HK-2 (cell line): ENCODE data around the gene PLA2R1.
A peak's percentile ranks its signal among the peaks of the same experiment; 100 is the strongest.
"Not testable (repeated sequence)": the region's sequence is repeated elsewhere in the genome, so short reads cannot be mapped to it uniquely, and the experiment has no call there.

Experiments used
- DNase-seq: peaks from one replicate; pipeline ENCODE4 v3.0.0-alpha.2; 2018; ENCODE audit not compliant: unreplicated experiment

The PLA2R1 gene

DNA sequence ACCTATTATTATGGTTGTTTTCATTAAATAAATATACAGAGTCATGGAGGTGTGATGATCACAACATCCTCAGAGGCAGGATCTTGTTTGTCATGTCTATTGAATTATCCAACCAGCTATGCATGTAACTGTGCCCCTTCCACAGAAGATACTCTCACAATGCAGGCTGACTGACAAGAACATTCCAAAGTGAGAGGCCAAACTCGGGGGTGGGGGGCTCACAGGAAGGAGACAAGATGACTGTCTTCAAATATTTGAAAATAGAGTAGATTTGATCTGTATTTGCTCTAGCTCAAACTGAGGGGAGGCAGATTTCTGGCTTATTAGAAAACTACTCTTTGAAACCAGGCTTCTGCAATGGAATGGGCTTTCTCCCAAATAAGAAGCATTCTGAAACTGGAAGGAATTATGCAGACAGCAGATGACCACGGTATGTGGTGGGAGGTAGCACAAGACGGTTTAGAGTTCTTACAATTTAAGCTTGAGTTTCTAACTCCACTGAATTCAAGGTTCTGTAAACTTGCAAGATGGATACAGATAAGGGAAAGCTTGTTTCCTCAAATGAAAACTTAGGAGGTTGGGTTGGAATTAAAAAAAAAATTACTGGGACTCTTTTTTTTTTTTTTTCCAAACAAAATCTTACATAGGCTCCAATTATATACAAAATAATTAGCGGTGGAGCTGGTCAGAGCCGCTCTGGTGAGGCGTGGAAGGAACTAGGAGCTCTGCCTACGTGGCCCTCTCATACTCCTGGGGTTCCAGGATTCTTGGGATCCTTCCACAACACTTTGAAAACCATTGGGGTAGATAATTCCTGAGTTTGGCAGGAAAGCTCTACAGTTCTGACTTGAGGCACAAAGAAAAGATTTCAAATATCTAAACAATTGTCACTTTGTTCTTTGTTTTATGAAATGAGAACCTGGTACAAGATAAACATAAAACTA is 79.3 kb downstream of the PLA2R1 start:
- no peak for DNase-seq

DNA sequence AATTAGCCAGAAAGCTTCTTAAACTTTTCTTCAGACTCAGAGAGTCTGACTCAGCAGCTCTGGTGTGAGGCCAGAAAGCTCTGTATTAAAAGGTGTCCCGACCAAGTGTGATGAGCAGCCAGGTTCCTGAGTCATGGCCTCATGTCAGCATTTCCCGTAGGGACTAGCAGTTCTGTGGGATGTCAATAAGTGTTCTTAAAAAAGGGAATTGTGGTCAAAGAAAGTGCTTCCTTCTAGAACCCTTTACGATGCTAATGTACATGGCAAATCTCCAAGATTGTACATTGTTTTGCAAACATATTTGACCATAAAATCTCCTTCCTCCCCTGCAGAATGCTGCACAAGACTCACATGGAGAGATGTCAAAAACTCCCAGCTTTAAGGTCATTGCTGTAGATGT is 80.1 kb downstream of the PLA2R1 start:
- peak; percentile 49 for DNase-seq

DNA sequence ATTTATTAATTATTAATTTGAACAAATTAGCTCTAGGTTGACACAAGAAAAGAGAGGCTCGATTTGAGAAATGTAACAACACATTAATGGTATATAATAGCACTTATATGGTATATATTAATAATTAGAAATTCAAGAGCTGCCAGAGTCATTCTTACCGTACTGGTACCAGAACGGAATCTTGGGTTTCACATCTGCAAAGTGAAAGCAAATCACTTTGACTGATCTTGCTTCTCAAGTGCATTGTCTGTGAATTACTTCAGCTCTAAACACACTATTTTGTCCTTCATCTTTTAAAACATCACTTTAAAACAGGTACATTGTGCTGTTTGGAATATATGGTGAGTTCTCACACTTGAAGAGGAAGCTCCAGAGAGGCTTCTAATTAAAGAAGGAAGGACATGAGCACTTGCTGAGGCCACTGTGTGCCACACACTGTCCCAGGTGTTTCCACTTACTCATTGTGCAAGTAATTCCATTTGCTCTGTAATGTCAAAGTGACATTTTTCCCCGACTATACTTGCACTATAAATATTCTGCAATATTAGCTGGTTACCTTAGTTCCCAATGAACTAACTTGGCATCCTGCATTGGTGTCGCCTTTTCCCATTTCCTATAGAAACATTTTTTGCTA is 85.8 kb downstream of the PLA2R1 start:
- DNase-seq: no peak

DNA sequence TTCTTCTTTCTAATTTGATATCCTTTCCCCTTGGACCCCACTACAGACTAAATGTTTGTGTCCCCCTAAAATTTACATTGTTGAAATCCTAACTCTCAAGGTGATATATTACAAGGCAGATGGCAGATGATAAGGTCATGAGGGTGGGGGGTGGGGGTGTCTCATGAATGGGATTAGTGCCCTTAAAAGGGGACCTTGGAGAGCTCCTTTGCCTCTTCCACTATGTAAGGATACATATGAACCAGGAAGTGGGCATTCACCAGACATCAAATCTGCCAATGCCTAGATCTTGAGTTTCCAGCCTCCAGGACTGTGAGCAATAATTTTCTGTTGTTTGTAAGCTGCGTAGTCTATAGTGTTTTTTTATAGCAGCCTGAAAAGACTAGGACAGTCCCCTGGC is 89.1 kb downstream of the PLA2R1 start:
- no peak for DNase-seq

DNA sequence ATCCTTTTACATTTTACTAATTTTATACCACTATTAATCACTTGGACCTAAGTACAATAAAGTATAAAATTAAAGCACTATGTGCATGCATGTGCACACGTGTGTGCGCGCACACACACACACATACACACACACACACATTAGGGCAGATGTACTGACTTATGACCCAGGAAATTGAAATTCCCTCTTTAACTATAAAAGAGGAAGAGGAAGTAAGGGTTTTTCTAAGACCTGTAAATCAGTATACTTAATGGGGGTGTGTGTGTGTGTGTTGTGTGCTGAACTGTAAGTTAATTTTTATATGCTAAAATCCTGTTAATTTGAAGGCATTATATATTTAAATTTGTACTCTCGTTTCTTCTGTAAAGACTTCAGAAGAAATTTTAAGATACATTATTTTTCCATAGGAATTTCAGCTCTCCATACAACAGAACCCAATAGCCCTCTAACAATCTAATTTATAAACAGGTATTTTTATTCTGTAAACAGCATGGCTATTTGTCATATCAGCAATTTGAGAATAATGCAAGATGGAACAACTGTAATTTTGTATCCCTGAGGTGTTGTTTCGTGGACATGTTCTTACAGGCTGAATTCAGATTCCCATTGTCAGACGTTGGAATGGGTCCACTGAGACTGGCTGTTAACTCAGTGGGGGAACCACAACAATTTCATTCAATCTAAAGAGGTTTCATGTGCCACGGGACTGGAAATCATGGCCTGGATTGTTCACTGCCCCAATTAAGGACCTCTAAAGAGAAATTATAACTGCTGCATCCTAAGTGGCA is 90.9 kb downstream of the PLA2R1 start:
- no peak for DNase-seq

DNA sequence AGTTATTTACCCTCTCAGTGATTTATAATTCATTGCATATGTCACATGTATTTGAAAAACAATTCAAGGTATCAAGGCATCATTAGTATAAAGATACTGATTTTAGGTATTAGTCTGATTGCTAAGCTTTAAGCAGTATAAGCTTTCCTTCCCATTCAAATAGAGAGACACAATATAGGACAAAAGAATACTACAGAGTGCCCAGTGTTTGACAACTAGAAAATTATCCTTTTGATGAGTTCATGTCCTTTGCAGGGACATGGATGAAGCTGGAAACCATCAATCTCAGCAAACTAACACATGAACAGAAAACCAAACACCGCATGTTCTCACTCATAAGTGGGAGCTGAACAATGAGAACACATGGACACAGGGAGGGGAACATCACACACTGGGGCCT is 91.9 kb downstream of the PLA2R1 start:
- DNase-seq: not testable (repeated sequence)

DNA sequence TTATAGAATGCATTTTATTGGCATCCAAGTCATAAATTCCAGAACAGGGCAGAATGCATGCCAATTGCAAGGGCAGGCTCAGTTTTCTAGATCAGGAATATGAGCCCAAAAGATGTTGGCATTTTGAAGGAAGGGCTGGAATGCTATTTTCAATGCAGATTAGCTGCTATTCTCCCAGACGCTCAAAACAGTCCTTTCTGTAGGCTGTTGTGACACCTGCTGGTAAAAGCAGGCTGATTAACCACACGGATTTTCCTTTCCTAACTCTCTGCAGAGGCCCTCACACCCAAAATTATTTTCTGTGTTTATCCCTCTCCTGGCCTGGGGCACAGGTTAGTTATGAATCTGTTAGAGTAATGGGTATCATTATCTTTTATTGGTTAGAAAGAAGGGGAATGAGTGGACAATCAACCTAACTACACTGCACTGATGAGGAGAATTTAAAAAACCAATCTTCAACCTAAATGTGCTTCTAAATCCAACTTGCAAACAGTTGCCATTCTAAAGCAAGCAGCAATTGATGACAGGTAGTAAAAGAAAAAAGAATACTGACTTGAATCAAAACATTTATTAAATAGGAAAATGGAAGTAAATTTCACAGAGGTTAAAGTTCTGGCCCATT is 94.0 kb downstream of the PLA2R1 start:
- no peak for DNase-seq

DNA sequence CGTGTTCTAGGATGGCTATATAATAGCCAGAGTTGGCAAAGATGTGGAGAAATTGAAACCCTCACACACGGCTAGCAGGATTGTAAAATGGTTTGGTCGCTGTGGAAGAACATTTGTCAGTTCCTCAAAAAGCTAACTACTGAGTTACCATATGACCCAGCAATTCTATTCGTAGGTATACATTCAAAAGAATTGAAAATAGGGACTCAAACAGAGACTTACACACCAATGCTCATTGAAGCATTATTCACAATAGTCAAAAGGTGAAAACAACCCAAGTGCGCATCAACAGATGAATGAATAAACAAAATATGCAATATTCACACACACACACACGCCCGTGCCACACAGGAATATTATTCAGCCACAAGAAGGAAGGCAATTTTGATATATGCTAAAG is 98.7 kb downstream of the PLA2R1 start:
- DNase-seq: no peak

DNA sequence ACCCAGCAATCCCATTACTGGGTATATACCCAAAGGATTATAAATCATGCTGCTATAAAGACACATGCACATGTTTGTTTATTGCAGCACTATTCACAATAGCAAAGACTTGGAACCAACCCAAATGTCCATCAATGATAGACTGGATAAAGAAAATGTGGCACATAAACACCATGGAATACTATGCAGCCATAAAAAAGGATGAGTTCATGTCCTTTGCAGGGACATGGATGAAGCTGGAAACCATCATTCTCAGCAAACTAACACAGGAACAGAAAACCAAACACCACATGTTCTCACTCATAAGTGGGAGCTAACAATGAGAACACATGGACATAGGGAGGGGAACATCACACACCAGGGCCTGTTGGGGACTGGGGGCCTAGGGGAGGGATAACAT is 99.9 kb downstream of the PLA2R1 start:
- DNase-seq: not testable (repeated sequence)

DNA sequence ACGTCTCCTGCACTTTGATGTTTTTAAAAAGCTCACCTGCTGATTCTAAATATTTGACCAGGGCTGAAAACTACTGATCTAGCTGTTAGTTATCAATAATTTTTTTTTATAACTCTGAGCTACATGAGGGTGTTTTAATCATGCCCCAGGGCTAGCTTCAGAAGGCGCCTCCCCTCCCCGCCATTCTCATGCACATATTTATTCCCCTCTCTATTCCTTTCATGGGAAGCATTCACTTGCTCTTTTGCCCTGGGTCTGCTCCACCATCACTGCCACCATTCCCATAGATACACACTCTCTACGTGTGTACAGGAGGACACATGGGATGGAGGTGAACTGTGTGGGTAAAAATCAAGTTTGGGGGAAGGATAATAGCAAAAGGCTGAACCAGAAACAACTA is 101.0 kb downstream of the PLA2R1 start:
- no peak for DNase-seq

DNA sequence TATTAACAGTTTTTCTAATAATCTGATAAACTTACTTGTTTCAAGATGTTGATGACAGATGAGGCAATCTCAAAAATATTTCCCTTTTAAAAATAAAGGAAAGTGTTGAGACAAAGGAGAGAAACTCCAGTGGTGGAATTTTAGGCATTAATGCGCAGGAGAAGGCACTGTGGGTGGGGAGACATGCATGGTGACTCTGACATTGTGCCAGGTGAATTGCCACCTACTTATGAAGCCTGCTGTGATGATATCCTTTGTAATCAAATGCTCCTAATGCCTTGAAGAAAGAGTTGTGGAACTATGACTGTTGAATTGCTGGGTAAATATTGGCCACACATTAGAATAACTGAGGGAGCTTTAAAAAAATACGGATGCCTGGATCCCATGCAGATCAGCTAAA is 101.4 kb downstream of the PLA2R1 start:
- DNase-seq: no peak

DNA sequence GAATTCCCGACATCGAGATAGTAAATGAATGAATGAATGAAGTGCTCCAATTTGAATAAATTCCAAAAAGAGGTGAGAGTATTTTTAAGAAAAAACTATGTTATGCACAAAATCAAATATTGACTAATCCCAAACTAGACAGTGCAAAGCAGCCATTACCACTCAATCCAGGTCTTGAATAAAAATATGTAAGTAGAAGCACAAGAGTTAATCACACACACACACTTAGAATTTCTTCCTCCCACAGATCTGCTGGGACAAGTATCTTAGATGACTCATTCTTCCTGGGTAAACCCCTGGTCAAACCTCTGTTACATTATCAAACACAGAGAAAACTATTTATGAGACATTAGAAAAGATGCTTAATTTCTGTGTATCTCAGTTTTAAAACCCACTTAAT is 102.0 kb downstream of the PLA2R1 start:
- DNase-seq: no peak

DNA sequence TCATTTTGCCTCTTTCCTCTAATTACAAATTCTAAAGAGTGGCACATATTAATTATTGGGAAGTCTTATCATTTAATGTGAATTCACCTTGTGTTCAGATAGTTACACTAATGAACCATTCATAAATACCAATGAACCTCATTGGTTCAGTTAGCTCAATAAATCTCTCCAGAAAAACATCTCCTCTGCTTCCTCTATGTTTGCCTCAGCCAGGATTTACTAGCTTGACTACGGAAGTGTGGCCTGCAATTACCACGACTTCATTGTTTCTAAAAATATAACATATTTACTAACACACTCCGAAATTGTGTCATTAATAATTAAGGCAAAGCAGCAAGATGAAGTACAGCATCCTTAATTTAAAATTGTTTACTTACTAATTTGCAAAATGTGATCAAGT is 103.3 kb downstream of the PLA2R1 start:
- no peak for DNase-seq

DNA sequence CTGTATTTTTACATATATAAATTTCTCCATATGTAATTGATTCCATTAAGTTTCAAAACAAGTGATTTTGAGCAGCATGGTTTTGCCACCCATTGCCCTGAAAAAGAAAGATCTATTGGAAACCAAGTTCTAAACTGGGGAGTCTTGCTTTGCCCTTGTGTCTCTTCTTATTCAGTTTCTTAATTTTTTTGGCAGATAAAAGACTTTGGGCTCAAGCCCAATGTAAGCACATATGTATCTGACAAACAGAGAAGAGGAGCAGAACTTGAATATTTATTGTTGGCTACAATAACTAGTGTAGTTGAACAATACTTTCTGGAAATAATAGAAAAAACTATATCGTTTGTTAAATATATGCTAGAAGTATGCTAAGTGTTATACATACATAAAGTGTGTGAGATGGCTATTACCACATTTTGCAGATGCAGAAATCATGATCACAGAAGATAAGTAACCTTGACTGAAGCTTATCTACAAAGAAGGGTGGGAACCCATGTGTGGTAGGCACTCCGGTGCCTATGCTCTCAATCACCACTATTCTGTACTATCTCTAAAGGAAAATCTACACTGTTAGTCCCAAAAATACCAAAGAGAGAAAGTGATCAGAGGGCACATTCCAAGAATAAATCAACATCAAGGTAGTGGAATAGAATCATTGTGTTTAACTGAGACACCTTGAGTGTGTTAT is 109.1 kb downstream of the PLA2R1 start:
- no peak for DNase-seq

DNA sequence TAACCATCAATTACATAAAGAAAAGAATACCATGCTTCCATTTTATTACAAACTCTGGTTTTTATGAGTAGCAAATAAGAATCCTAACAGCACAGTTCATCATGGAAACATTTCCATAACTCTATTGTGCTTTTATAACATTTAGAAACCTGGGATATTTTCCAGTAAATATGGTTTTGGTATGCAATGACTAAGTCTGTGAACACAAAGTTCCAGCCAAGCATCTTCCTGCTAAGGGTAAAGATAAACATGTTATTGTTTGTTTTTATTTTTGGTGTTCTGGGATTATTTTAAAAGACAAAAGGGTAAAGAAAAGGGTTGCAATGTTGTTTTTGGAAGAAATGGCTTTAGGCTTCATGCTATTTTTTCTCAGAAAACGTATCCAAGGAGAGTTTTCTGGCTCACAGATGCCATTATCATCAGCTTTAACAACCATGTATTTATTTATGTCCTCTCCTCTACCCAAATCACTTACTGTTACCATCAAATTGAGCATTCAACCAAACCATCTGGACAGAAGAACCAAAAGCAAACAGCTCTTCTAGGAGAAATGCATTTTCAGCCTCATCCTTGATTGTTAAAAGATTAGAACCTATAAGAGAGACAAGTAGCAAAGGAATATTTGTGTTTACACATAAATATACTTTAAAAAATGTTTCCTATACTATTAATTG is 116.0 kb downstream of the PLA2R1 start:
- no peak for DNase-seq

DNA sequence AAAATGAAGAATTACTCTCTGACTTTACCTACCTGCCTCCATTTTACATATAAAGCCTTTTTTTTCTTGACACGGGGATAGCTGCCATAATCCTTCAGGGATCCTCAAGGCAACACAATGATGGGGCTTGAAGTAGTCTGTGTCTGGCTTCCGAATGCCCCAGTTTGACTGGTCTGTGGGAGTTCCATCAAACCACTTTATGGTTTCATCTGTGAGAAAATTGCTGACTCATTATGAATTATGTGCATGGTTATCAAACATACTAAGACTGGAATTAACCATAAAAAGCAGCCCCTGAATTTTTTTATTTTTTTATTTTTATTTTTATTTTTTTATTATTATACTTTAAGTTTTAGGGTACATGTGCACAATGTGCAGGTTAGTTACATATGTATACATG is 117.5 kb downstream of the PLA2R1 start:
- DNase-seq: no peak

DNA sequence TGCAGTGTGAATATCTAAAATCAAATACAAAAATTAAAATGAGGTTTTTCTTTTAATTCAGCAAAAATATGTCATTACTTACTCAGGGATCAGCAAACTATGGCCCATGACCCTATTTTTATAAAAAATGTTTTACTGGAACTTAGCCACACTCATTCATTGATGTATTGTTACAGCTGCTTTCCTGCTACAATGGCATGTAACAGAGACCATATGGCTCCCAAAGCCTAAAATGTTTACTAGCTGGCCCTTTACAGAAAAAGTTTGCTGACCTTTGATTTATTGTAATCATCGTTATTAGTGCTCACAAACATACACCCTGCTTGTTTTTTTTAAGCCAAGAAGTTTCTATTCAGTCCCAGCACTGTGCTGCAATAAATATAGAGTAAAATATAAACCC is 120.3 kb downstream of the PLA2R1 start:
- no peak for DNase-seq

DNA sequence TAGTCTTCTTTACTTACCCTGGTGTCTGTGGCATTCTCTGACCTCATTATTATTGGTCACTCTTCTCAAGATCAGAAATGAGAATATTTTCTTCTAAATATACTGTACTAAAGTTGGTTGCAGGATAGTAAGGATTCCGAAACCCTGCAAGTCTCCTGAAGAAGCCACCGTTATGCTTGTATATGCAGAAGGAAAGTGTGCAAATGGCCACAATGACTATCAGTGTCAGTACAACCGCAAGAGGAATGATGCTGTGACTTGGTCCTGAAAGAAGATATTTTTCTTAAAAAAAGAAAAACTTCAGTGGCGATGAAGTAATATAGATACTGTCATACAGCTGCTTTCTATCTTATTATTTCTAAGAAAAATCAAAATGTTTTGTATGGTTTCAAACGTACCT is 120.7 kb downstream of the PLA2R1 start:
- DNase-seq: no peak

DNA sequence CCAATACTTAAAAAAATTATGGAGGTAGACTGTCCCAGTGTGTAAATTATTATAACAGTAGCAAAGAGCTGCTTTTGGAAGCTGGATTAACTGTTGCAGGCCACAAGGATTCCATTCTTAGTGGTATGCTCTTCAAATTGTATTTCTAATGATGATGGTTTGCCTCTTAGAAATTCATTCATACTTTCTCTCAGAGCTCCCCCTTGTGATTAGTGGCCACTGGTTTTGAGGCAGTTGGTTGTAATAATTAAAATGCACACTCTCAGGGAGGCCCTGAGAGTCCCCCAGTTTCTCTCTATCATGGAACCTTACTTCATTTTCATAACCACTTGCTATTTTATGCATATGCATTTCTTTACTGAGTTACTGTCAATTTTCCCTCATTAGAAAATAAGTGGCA is 122.5 kb downstream of the PLA2R1 start:
- no peak for DNase-seq

DNA sequence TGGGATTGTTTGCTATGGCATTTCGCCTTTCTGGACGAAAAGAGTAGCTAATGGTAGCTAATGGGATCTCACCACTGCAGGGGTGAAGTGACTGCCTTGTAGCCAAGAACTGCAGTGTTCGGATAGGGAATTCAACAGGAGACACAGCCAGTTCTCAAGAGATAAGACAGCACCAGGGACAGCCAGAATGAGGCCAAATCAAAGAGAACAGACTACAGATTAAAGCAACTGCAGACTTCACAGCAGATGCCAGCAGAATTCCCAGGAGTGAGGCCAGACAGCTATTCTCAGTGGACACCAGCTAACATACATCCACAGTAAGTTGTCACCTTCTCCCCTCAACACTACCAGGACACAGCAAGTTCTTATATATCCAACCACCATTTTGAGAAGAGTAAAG is 124.0 kb downstream of the PLA2R1 start:
- DNase-seq: no peak

DNA sequence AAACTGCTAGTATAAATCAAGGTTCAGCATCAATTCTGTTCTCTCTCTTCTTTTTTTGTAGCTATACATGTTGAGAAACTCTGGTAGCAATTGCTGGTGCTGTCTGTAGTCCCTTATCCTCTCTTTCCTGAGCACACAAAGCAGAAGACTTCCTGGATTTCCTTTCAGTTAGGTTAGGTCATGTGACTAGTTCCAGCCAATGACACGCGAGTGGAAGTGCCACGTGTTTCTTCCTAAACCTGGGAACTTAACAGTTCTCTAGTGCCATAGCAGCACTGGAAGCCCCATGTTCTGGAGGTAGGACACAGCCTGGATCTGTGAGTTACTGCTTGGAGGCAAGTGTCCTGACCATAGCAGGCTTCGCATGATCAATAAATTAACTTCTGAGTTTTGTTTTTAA is 125.9 kb downstream of the PLA2R1 start:
- no peak for DNase-seq
